Activated naive CD4-positive, alpha-beta T cell treated with Interleukin-2 at 50 U/mL for 16 hours (primary cell): ENCODE results near the gene XRCC5.
A peak's percentile ranks its signal among the peaks of the same experiment; 100 is the strongest.

Experiments
- DNase-seq: peaks from one replicate; pipeline ENCODE4 v3.0.0-alpha.2; 2020

Gene XRCC5

DNA sequence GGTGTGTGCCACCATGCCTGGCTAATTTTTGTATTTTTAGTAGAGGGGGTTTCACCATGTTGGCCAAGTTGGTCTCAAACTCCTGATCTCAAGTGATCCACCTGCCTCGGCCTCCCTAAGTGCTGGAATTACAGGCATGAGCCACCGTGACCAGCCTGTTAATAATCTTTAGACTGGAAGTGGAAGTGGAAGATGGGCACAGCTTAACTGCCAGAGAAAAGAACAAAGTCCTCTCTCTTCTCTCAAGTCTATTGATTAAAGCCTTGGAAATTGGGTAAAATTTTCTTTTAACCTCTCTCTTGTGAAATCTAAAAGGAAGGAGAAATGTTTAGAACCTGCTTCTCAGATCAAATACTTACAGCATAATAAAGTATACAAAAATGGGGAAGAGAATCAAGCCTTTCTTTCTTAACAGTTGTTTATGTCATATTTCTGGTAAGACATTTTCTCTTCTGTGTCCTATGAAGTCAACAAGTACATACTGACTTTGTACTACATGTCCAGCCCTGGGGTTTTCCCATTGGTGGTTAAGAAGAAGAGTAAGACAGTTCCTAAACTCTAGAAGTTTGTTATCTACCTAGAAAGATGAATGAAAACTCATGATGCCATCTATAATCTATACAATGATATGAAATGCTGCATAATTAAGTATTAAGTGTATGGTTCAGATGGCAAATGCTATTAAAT is 22.8 kb upstream of the XRCC5 start:
- no peak for DNase-seq

DNA sequence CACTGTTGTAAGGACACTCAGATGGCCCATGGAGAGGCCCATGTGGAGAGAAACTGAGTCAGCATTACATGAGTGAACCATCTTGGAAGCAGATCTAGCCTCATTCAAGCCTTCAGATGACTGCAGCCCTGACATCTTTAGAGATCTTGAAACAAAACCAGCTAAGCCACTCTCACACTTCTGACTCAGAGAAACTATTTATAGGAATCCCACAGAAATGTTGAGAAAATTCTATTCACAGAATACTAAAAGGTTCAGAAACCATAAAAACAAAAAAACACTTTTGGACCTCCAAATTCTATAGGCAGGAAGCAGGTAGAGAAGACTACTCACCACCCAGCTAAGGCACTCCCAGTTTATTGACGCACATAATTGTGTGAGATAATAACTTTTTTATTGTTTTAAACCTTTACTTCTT is 18.8 kb upstream of the XRCC5 start:
- no peak for DNase-seq

DNA sequence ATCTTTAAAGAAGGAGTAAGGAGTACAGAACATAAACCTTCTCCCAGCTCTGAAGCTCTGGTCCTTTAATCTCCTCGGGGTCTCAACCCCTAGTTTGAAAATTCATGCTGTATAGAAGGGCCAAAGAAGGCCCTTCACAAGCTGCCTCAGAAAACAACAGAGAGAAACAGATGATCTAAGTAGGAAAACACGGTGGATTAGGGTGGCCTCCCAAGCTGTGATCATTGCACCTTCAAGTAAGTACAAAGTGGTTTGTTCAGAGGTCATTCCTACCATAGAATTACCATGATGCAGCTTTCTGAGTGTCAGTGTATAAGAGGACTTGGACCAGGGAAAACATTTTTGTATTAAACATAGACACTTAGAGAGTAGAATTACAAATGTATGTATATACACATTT is 16.5 kb upstream of the XRCC5 start:
- DNase-seq, result no peak

DNA sequence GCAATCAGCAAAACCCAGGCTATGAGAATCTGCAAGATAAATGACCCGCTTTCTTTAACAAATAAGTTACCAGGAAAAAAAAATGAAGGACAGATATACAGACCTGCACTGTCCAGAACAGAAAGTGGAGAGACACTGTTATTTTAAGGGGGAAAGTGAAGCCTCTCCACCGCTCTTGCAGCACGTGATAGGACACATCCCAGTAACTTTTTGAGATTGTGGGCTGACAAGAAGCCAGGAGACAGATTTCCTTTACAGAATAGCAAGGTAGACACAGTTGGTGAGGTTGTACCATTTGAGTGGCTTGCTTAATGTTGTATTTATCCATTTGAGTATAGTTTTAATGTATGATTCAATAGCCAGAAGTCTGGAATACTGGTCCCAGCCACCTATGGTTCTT is 14.4 kb upstream of the XRCC5 start:
- no peak for DNase-seq

DNA sequence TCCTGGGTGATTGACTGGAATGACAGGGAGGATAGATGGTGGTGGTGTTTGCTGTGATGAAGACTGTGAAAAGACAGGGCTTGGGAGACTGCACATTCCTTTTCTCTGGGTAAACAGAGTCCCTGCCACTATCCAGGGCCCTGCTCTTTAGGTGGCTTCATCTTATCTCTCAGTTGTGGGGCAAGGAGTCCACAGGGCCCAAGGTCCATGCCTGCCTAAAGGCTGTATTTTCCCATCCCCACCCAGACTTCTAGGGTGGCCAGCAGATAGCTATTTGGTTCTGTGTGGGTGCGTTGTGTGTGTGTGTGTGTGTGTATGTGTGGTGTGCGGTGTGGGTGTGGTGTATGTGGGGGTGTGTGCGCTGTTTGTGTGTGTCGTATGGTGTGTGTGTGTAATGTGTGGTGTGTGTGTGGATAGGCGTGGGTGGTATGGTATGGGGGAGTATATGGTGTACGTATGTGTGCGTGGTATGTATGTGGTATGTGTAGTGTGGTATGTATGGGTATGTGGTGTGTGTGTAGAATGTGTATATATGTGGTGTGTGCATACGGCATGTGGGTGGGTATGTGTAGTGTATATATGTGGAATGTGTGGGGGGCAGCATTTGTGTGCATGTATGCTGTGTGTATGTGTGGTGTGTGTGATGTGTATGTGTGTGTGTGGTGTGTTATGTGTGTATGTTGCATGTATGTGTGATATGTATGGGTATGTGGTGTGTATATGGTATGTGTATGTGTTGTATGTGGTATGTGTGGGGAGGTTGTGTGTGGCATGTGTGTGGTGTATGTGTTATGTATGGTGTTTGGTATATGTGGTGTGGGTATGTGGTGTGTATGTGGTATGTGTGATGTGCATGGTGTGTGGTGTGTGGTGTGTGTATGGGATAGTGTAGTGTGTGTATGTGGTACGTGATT is 10.5 kb upstream of the XRCC5 start:
- no peak for DNase-seq

DNA sequence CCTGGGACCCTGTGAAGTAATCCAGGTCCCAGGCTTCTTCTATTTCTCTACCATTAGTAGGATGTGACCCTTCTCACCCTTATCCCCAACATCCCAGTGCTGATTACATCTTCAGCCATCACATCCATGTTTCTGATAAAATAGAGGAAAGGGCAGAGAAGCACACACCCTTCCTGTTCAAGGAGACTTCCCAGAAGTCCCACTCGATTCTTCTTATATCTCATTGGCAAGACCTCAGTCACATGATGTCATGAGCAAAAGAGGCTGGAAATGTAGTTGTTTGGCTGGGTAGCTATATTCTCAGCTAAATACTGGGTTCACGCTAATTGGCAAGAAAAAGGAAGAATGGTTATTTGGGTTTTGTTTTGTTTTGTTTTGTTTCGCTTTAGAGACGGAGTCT is 8.0 kb upstream of the XRCC5 start:
- no peak for DNase-seq

DNA sequence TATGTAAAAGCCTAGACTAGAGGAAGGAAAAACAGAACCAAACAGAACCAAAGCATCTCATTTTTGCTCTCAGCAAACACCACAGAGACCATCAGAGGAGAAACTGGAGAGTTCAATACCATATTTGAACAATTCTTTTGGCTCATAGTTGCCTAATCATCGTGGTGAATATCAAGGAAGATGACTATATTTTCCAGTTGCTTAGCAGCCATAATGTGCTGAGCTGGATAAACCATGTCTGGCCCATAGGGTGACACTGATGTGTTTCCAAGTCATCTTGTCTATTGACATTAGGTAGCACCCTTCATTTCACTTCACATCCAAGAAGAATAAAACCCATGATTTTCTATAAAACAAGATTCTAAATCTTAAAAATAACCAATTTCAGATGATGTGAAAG is 5.9 kb upstream of the XRCC5 start:
- DNase-seq, result no peak

DNA sequence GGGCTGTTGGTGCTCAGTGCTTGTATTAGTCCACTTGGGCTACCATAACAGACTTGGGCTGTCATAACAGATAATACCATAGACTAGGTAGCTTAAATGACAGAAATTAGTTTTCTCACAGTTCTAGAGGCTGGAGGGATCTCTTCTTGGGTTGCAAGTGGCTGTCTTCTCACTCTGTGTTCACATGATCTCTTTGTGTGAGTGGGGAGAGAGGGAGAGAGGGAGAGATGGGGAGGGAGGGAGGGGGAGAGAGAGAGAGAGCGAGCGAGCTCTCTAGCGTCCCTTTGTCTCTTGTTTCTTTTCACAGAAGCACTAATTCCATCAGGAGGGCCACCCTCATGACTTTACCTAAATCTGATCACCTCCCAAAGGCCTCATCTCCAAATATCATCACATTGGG is 4.5 kb upstream of the XRCC5 start:
- no peak for DNase-seq

DNA sequence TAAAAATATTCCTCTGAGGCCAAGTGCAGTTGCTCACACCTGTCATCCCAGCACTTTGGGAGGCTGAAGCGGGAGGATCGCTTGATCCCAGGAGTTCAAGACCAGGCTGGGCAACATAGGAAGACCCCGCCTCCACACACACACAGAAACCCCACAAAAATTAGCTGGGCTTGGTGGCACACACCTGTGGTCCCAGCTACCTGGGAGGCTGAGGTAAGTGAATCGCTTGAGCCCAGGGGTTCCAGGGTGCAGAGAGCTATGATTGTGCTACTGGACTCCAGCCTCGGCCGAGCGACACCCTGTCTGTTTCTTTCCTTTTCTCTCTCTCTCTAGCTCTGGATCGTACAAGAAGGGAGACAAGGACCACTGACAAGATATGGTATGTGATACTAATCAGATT is 1.8 kb upstream of the XRCC5 start:
- DNase-seq, result no peak

DNA sequence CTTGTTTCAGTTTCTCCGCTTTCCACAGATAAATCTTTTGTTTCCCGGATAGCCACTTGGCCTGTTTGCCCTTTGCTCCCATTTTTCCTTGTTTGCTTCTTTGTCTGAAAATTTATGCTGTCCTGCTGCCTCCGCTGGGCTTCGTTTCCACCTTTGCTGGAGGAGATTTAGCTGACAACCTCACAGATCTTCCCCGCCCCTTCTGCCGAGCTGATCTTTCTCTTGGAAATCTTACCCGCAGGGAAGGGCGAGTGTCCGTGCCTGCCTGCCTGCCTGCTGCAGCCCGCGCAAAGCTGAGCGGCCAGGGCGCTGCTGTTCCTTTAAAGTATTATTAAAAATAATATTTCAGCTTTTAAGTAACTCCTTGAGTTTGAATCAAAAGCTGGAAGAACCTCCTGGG is 1.4 kb upstream of the XRCC5 start:
- no peak for DNase-seq

DNA sequence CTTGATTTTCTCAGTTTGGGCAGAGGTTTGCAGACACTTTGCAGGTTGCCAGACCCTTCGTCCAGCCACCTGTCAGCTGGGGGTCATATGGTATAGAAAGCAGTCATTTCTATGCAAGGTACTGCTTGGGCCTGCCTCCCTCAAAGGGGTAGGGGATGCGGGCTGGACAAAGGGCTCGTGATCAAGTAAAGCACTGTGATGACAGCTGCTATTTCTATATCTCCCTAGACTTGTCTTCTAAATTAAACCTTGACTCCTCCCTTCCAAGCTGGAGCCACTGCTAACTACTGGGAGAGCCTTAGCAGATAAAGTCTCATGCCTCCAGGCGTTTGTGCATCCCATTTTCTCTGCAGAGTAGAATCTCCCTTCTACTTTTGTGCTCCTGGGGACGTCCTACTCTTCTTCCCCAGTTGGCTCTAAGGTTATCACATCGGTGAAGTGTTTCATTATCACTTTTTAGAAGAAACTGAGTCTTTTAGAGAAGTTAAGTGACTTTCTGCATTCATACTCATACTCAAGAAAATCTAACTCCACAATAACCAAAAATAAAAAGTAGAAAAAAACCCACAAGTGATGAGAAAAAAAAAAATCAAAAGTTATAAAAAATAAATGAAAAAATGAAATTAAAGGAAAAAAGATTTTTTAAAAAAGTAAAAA is 710 bp upstream of the XRCC5 start:
- DNase-seq, result no peak

DNA sequence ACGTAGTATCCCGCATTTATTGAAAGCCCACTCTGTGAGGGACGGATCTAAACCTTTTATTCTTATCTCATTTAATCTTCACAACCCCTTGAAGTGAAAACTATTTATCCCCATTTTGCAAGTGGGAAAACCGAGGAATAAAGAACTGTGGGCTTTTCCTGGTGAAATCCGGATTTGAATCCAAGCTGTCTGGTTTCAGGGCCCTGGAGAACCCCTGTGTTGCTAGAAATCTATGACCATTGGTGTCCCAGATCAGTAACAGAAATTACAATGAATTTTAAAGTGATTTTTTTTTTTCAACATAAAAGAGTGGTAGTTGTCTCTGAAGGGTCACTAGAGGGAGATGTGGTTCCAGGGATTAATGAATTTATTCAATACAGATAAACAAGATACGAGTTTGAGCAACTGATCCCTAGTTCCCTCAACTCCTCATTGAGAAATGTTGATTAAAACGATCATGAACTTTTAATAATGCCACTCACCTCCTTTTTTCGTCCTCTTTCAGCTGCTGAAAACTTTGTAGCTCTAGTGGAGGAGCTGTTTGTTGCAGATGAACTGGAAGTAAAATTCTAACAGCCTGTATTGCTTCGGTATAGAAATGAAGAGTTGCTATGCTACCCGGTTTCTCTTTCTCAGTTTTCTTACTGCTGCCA is 940 bp downstream of the XRCC5 start:
- DNase-seq, result no peak

DNA sequence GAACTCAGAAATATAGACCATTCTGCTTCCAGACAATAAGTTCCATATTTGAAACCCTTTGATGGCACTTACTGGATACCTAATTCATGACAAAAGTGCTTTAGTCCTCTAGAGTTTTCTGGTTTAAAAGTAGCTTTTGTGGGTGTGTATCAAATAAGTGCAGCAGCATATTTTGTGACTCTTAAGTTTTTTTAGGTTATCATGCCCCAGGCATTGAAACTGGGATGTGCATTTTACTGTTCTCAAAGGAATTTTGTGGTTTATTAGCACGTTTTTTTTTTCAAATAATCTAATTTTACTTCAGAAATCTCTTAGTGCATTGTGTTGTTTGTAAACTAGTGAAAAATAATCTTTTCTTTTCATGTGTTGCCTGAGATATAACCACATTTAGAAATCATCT is 1.5 kb downstream of the XRCC5 start:
- DNase-seq, result no peak

DNA sequence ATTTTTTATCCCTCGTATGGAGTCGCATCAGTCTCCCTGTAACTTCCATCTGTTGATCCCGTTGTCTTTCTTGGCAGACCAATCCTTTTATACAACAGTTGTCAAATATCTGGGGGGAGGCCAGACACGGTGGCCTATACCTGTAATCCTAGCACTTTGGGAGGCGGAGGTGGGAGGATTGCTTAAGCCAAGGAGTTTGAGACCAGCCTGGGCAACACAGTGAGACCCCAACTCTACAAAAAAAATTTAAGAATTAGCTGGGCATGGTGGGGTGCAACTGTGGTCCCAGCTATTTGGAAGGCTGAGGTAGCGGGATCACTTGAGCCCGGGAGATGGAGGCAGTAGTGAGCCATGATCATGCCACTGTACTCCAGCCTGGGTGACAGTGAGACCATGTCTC is 2.0 kb downstream of the XRCC5 start:
- no peak for DNase-seq

DNA sequence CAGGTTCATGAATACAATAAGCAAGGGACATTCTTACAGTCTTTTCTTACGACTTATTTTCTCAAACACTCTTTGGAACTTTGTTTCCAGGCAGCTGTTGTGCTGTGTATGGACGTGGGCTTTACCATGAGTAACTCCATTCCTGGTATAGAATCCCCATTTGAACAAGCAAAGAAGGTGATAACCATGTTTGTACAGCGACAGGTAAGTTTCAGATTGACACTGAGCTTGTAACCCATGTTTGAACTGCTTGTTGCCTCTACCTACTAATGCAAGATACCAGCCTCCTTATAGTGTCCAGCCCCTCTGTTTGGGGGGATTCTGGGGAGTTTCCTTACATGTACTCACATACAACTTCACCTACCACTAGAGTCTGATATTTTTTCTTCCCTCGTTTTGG is 3.8 kb downstream of the XRCC5 start:
- DNase-seq, result no peak

DNA sequence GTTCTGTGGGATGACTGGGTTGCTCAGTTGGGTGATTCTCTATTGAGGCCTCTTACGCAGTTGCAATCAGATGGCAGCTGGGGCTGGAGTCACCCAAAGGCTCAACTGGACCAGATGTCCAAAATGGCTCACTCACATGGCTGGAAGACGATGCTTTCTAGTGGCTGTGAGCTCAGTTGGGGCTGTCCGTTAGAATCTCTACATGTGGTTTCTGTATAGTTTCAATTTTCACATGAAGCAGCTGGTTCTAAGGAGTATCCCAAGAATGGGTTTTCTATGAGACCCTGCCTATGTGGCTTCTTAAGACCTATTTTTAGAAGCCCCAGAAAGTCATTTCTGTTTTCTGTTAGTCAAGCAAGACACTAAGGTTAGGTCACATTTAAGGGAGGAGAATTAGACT is 4.4 kb downstream of the XRCC5 start:
- DNase-seq, result no peak

DNA sequence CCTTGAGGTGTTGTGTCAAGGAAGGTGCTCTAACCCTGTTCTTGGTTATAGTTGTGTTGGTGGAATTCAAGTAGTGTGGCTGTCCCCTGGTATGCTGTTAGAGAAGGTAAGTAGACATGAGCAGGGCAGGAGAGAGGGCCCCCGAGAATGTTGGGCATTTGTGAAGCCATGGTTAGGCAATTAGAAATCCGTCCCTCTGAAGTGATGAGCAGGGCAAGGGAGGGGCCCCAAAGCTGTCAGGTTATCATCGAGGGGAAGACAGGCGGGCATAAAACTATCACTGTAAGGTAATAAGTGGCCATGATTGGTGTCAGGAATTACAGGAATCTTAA is 5.2 kb downstream of the XRCC5 start:
- no peak for DNase-seq

DNA sequence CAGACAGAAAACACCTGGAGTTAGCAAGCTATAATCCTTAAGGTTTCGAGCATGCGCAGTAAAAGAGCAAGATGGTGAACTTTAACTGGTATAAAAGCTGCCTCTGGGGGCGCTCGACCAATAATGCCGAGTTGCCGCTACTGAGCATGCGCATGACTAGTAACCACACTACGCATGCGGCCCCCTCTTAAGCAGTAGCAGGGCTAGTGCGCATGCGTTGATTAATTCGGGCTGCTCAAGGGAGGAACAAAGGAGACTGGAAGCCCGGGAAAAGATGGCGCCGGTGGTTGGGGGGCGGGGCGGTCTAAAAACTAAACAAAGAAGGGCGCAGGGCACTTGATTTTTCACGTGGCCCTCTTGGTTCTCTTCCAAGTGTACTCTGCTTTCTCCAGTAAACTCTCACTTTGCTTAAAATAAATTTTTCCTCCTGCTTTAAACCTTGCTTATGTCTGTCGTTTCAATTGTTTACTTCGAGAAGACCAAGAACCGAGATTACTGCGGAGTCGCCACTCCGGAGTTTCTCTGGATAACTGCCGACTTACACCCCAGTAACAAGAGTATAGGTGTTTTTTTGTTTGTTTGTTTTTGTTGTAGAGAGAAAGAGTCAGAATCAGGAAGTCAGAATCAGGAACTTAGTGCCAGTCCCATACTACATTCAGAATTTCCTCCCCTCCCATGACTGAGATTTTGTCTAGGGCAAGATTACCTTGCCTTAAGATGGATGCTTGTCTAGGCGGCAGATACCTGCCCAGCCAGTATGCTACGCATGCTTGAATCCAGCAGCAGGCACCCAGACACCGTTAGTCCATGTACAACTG is 5.8 kb downstream of the XRCC5 start:
- peak; percentile 95 for DNase-seq

DNA sequence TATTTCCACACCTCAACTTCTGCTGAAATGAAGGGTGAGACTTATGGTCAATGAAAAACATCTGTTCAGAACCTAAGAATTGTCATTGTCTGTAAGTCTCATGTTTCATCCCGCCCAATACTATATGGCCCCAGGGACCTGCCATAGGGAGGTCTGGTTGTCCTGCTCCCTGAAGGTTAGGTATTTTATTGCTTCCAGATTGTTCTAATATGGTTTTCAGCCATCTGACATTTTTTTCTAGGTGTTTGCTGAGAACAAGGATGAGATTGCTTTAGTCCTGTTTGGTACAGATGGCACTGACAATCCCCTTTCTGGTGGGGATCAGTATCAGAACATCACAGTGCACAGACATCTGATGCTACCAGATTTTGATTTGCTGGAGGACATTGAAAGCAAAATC is 7.3 kb downstream of the XRCC5 start:
- DNase-seq, result no peak

DNA sequence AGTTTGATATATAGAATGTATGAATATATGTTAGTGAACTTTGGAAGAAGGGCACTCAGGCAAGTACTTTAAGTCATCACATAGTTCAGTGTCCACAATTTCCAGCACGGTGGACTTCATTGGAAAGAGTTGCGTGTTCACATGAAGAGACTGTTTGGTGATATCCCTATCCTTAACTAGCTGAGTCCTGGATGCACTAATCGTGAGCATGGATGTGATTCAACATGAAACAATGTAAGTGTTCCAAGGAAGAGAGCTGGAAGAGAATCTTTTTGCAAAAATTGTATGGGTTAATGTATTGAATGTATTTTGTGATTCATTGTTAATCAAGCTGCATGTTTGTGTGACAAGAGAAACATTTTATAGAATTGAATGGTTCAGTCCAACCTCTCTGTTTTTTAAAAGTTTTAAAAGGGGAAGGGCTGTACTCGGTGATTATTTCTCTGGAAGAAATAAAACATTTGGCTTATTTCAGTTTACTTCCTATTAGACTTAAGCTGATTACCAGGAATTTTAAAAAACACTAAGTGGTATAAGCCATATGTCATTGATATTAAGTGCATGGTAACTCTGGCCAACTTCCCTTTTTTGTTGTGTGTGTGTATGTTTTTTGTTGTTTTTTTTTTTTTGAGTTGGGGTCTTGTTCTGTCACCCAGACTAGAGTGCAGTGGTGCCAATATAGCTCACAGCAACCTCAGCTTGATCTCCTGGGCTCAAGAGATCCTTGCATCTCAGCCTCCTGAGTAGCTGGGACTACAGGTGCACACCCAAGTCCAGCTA is 8.6 kb downstream of the XRCC5 start:
- no peak for DNase-seq

DNA sequence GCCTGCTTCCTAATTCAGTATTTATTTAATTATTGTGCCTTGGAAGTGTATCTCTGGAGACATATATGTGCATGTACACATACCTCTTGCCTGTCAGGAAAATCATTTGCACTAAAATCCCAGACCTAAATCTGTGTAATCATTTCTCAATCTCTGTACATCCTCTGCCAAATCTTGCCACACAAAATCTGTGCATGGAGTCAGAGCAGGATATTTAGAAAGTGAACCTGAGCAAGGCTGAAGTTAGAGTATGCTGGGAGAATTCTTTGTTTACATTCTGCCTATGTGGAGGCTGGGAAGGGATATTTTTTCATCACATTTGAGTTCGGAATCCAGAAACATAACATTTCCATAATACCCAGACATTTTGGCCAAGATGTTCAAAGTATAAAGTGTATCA is 9.3 kb downstream of the XRCC5 start:
- DNase-seq, result no peak

DNA sequence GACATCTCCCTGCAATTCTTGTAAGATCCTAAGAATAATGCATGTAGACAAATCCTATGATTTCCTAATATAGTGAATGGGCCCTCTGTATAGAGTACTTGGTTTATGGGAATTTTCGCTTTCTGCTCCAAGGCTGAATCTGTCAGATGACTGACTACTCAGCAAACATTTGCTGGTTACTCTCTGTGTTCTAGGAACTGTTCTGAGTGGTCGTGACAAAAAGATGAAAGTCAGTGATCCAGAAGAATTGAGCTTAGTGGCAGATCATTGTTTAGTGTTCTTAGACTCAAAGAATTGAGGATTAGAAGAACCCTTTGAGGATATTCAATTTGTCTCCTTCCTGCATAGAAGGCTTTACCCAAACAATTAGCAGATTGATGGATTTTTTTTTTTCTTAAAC is 10.0 kb downstream of the XRCC5 start:
- no peak for DNase-seq
